Ishikawa (cell line): ENCODE measurements around the gene KIAA0825.

ENCODE experiments used
- CEBPB ChIP-seq: IDR thresholded peaks from 2 replicates; pipeline ENCODE4 v1.6.1; 2012
- EP300 ChIP-seq: IDR thresholded peaks from 2 replicates; pipeline ENCODE4 v1.6.1; 2012; ENCODE audit warnings: borderline replicate concordance
- FOXM1 ChIP-seq: IDR thresholded peaks from 2 replicates; pipeline ENCODE4 v1.6.1; 2012; ENCODE audit warnings: low read depth, borderline replicate concordance
- NFIC ChIP-seq: IDR thresholded peaks from 2 replicates; pipeline ENCODE4 v1.6.1; 2012
- RAD21 ChIP-seq: IDR thresholded peaks from 2 replicates; pipeline ENCODE4 v1.6.1; 2012; ENCODE audit warnings: low read depth
- REST ChIP-seq: IDR thresholded peaks from 2 replicates; pipeline ENCODE4 v1.6.1; 2012; ENCODE audit warnings: low read depth, mild to moderate bottlenecking
- TEAD4 ChIP-seq: IDR thresholded peaks from 2 replicates; pipeline ENCODE4 v1.6.1; 2012
- YY1 ChIP-seq: IDR thresholded peaks from 2 replicates; pipeline ENCODE4 v1.6.1; 2012; ENCODE audit warnings: low read depth

GRCh38 chr5:94558028-94558427 lies 60.4 kb downstream of the KIAA0825 start:
- no peak for TF ChIP-seq EP300
- no peak for TF ChIP-seq RAD21
- no peak for TF ChIP-seq REST
- no peak for TF ChIP-seq CEBPB
- TF ChIP-seq YY1, result no peak
- no peak for TF ChIP-seq NFIC
- no peak for TF ChIP-seq TEAD4
- TF ChIP-seq FOXM1, result no peak
